Coronary artery (tissue), 2 donors: ENCODE measurements around the gene AGBL1.
"Not testable (repeated sequence)": the region's sequence is repeated elsewhere in the genome, so short reads cannot be mapped to it uniquely, and the experiment has no call there.

Experiments used
- DNase-seq: peaks from one replicate; pipeline ENCODE4 v3.0.0-alpha.2; 2017; ENCODE audit warnings: low spot score
- H3K27ac ChIP-seq, 2 donors: fragments of 200-600 bp; sonication (generic); one replicate each; pipeline ENCODE4 v1.5.1; 2016 to 2019
- H3K4me3 ChIP-seq: fragments of 200-600 bp; sonication (generic); 2 replicates; pipeline ENCODE4 v1.5.1; 2016; ENCODE audit warnings: mild to moderate bottlenecking, moderate library complexity
- CTCF ChIP-seq: fragments of 200-600 bp; sonication (generic); IDR thresholded peaks from one replicate; pipeline ENCODE4 v1.5.1; 2019; ENCODE audit warnings: antibody characterized with exemption

AGBL1 gene

GRCh38 chr15:86872782-86873181 is 793.1 kb downstream of the AGBL1 start:
- Histone ChIP-seq H3K27ac (no peak overlapping the region), H3K4me3 (no peak overlapping the region)
- TF ChIP-seq CTCF = no peak
- DNase-seq = no peak

DNA sequence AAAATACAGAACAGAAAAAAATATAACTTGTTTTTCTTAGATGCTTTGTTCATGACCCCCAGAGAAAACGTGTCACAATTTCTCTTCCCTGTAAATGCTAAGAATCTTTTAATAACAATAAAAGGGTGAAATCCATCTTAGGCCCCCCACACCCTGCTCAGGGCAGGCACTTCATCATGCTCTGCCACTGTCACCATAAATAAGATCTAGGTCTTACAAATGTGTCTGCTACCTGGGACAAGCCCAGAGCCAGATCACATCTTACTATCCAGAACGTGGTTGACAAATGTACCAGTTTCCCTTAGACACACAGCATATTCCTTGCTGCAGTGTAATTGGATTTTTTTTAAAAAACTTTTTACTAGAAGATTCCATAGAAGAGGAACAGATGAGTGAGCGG is 795.4 kb downstream of the AGBL1 start:
- Histone ChIP-seq H3K4me3 (no peak overlapping the region), H3K27ac (no peak overlapping the region)
- no peak for TF ChIP-seq CTCF
- DNase-seq = no peak

- Histone ChIP-seq H3K27ac (no peak overlapping the region), H3K4me3 (no peak overlapping the region)
- no peak for DNase-seq
- no peak for TF ChIP-seq CTCF
Observed at GRCh38 chr15:86876387-86876944, 796.8 kb downstream of the AGBL1 start.

DNA sequence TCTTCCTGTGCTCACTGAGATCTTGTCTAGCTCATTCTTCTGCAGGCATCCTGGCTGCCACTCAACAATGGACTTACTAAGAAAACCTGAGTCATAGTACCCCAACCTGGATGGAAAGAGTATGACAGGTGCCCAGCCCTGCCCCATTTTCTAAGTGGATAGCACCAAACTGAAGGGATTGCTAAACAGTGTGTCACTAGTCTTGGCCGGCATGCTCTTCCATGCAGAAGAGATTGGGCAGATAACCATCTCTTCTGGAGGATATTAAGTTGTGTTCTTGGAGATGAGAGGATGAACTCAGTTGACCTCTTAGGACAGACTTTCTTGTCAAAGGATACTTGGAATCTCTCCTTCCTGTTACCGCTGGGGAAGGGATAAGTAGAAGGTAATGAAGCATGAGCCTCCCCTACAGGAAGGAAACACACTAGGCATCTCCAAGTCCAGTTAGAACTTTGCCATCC is 797.5 kb downstream of the AGBL1 start:
- H3K4me3 ChIP-seq = no peak overlapping the region
- no peak for TF ChIP-seq CTCF
- H3K27ac ChIP-seq = no peak overlapping the region
- no peak for DNase-seq

GRCh38 chr15:86878844-86879243 is 799.2 kb downstream of the AGBL1 start:
- H3K4me3 ChIP-seq, DNase-seq, H3K27ac ChIP-seq: not testable (repeated sequence)

DNA sequence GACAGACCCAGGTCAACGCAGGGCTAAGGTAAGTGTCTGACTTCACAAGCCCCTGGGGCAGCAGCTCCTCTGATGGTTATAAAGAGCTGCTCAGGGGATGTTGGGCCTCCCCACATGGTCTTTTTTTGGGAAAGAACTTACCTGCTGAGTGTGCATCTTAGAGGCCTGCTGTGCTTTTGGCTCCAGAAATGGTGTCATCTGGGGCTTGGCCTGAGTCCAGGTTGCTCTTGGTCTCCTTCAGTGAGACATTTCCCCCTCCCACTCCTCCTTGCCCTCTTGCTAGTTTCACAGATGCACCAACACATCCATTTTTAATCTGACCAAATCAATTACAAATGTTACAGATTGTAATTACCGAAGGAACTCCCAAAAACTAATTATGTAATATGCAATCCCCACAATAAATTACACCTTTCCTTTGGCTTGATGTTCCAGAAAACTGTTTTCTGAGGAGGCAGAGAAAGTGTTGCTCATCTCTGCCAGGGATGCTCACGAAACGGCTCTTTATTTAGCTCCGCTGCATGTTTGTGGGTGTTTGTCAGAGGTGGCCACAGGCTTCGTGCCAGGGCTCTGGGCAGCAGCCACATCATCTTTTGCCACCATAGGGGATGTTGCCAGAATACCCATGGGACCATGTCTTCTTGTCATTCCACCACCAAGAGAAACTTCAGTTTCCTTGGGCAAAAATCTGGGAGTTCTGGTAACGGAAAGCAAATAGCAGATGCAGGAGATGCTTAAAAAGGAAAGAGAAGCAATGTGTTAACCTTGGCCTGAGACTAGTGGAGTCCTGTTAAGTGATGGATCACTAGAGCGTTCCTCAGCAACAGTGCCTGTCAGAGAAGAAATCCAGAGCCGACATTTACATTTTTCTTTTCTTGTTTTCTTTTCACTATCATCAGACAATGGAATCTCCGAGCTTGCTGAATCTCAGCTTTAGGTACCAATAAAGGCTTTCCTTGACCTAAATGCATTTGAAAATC is 799.9 kb downstream of the AGBL1 start:
- Histone ChIP-seq H3K27ac (no peak overlapping the region), H3K4me3 (no peak overlapping the region)
- TF ChIP-seq CTCF = no peak
- no peak for DNase-seq

DNA sequence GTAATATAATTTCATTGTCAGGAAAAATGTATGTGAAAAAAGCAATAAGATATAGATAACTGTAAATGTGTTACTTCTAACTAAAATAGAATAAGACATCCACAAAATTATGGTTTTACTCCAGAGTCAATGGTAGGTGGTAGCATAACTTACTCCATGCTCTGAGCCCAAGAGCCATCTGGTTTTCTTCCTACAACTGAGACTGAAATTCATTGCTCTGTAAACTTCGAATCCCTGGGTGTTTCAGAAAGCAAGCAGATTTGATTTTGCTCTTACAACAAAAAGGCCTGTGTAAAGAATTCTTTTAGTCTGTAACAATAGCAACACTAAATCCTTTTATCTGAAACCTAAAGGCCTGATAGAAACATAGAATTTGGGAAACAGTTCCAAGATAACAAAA is 805.9 kb downstream of the AGBL1 start:
- H3K4me3 ChIP-seq = no peak overlapping the region
- no peak for TF ChIP-seq CTCF
- no peak overlapping the region for H3K27ac ChIP-seq
- DNase-seq = no peak
